GM18502 (cell line): ENCODE results near the gene MEGF8.
A peak's percentile ranks its signal among the peaks of the same experiment; 100 is the strongest.

ENCODE experiments used
- ATAC-seq: cut with Tn5 transposase; IDR thresholded peaks from one replicate; pipeline ENCODE4 v1.9.1; 2021; ENCODE audit warnings: mild to moderate bottlenecking; ENCODE audit not compliant: unreplicated experiment, poor library complexity

MEGF8 gene

DNA sequence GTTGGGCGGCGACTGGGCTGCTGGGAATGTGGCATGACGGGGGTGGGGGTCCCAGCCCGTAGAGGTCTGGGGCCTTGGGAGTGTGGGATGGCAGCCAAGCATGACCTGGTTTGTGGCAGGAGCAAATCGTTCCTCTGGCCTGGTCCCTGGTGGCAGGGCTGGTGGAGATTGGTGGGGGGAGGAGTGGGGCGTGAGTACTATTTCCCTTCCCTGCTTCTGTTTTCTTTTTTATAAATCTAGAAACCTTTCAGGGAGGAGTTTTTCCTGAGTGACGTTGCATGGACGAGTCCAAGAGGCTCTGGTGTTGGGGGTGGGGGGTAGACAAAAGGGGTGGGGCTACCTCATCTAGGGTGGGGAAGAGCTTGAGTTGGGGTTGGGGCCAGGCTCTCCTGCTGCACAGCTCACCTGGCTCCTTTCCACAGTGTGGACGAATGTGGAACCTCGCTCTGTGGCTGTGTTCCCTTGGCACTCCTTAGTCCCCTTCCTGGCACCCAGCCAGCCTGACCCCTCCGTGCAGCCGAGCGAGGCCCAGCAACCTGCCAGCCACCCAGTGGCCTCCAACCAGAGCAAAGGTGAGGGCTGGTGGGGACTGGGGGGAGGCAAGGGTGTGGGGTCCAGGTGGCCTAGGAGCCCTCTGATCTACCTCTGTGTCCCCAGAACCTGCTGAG lies 39.0 kb upstream of the MEGF8 start:
- ATAC-seq = no peak

- ATAC-seq = no peak
These were observed 38.2 kb upstream of the MEGF8 start for GRCh38 chr19:42287017-42287826.

DNA sequence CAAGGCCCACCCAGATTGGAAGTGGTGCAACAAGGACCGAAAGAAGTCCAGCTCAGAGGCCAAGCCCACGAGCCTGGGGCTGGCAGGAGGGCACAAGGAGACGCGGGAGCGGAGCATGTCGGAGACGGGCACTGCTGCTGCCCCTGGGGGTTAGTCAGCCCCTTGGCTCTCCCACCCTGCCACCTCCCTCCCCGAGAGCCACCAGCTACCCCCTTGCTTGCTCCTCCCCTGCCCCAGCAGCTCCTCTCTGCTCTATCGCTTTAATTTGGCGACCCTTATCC lies 37.7 kb upstream of the MEGF8 start:
- no peak for ATAC-seq

GRCh38 chr19:42288387-42288786 lies 37.0 kb upstream of the MEGF8 start:
- no peak for ATAC-seq

DNA sequence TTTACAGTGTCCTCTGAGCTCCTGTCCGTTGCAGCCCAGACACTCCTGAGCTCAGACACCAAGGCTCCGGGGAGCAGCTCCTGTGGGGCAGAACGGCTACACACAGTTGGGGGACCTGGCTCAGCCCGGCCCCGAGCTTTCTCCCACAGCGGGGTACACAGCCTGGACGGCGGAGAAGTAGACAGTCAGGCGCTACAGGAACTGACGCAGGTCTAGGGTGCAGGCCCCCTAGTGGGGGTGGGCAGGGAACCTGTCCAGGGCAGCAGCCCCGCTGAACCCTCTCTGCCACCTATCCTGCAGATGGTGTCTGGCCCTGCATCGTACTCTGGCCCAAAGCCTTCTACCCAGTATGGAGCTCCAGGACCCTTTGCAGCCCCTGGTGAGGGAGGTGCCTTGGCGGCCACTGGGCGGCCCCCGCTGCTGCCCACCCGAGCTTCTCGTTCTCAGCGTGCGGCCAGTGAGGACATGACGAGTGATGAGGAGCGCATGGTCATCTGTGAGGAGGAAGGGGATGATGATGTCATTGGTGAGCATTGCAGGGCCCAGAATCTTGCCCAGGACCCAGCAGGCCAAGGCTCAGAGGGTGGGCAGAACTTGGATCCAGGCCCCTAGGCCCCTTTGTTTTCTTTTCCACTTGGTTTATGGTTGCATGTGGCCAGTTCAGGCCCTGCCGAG lies 36.4 kb upstream of the MEGF8 start:
- ATAC-seq = no peak

- ATAC-seq = no peak
These were observed 35.8 kb upstream of the MEGF8 start for GRCh38 chr19:42289556-42290041.

- ATAC-seq = no peak
These were observed 35.3 kb upstream of the MEGF8 start for GRCh38 chr19:42290136-42290522.

- ATAC-seq = no peak
These were observed 34.7 kb upstream of the MEGF8 start for GRCh38 chr19:42290523-42291434.

- no peak for ATAC-seq
These were observed 34.0 kb upstream of the MEGF8 start for GRCh38 chr19:42291435-42291810.

- no peak for ATAC-seq
These were observed 33.1 kb upstream of the MEGF8 start for GRCh38 chr19:42292042-42292960.

DNA sequence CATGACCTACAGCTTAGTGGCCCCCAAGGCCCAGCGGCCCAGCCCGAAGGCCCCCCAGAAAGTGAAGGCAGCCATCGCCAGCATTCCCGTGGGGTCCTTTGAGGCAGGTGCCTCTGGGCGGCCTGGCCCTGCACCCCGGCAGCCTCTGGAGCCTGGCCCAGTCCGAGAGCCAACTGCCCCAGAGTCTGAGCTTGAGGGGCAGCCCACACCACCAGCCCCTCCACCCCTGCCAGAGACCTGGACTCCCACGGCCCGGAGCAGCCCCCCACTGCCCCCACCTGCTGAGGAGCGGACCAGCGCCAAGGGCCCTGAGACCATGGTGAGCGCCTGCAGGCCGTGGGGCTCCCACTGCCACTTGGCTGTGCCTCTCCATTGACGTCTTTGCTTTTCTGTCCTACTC lies 32.5 kb upstream of the MEGF8 start:
- no peak for ATAC-seq

GRCh38 chr19:42293540-42293939 lies 31.9 kb upstream of the MEGF8 start:
- ATAC-seq = no peak

DNA sequence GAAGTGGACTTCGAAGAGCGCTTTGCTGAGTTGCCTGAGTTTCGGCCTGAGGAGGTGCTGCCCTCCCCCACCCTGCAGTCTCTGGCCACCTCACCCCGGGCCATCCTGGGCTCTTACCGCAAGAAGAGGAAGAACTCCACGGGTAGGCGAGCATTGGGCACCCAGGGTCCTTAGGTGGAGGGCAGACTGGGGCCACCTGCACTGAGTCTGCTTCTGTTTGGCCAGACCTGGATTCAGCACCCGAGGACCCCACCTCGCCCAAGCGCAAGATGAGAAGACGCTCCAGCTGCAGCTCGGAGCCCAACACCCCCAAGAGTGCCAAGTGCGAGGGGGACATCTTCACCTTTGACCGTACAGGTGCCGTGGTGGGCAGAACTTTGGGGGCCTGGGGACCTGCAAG lies 31.5 kb upstream of the MEGF8 start:
- ATAC-seq = no peak

DNA sequence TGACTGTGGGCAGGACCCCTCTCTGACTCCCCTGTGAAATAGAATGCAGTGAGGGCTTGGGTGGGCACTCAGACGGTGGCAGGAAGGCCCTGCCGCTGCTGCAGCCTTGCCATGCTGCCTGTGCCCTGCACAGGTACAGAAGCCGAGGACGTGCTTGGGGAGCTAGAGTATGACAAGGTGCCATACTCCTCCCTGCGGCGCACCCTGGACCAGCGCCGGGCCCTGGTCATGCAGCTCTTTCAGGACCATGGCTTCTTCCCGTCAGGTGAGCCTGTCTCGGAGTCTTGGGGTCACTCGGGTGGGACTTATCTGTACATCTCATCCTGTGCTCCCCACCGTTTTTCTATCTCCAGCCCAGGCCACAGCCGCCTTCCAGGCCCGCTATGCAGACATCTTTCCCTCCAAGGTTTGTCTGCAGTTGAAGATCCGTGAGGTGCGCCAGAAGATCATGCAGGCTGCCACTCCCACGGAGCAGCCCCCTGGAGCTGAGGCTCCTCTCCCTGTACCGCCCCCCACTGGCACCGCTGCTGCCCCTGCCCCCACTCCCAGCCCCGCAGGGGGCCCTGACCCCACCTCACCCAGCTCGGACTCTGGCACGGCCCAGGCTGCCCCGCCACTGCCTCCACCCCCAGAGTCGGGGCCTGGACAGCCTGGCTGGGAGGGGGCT lies 30.8 kb upstream of the MEGF8 start:
- ATAC-seq = no peak

GRCh38 chr19:42295342-42295741 lies 30.1 kb upstream of the MEGF8 start:
- ATAC-seq = no peak

DNA sequence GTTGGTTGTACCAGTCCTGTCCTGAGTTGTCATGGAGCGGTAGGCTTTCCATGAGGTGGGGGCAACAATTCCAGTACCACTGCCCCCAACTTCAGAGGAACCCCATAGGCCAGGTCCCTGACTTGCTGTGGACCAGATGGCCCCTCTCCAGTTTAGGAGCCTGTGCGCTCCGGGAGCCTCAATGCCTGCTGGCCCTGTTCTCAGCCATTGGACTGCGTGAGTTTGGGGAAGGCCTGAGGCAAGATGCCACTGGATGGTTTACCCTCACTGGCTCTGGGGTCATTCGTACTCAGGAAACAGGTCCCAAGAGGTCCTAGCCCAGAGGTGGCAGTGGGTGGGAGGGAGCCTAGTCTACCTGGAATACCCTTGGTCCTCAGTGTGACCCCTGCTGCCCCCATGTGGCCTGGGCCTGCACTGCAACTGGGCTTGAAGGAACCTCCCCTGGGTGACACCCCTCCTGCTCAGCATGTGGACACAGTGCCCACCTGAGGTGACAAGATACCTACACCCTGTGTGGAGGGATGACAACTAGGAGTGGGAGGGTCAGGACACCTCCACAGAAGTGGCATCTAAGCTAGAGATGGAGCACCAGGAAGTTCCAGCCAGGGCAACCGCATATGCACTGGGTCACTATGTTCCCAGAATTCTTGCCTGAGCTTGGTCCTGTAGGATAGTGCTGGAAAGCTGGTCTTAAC lies 29.5 kb upstream of the MEGF8 start:
- ATAC-seq = peak; percentile 62

DNA sequence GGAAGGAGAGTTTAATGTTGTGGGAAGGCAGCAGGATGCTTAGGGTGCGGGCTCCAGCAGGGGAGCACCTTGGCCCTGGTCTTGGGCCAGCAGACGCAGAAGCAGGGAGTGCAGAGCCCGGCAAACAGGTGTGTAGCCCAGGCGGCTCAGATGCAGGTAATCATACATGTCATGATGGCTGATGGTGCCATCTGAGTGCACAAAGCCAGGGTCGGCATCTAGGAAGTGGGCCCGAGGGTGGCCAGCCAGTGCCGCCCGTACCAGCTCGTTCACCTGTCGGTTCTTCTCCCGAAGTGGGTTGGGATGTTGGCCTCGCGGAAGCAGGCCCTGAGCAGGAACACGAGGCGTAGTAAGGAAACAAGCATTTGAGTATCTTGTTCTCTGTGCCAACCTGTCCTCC lies 28.4 kb upstream of the MEGF8 start:
- ATAC-seq = no peak

DNA sequence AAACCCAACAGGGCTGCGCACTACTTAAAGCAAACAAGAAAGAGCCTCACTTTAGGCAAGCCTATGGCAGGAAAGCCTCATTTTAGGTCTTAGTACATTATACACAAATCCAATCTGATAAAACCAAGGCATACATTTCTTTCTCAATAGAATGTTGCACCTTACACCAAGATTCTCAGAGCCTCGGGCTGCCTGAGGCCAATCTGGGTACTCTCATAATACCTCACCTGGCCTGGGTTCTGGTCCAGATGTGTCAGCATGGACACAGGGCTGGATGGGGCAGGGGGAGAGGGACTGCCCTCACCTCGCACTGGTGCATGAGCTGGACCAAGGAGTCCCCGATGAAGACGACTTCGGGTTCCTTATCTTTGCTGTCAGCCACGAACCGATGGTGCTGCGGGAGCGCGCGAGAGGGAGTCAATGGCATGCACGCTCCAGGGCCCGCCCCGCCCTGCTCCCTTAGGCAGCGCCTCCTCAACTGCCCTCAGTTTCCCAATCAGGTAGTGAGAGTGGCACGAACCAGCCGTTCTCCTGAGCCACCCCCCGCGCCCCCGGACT lies 23.7 kb upstream of the MEGF8 start, which contains the start of gene PRR19:
PRR19 (plus strand) TSS at position 487 of the 558 bp plus-strand sequence. CDS start 7,453 bp downstream, outside the sequence.
- peak; percentile 15 for ATAC-seq
